ENCODE measurements around the gene DMRT3. TPM values are rescaled to one million over a fixed set of nuclear protein-coding genes. Genes with fewer than 3 reads are reported as not detected.

DMRT3 gene
- total and polyA plus RNA-seq, 10 donors: not detected

GRCh38 chr9:959914-960313 lies 16.5 kb upstream of the DMRT3 start:
- WGBS, 5 donors: 79 to 96% (median 87%) methylated on average over 4 of the region's 4 CpGs
- TF ChIP-seq CTCF (IDR thresholded peaks at IDR 0.05 in 8 of 11, conservative IDR thresholded peaks at IDR 0.05 in 3 of 11) (no peak), POLR2A (IDR thresholded peaks at IDR 0.05) (no peak), POLR2AphosphoS5 (IDR thresholded peaks at IDR 0.05) (no peak)
- H3K27ac ChIP-seq: no peak overlapping the region
- DNase-seq: no peak
- no peak overlapping the region for H3K4me3 ChIP-seq
- no peaks in the 10 kb centered on the region for H3K36me3 ChIP-seq
- no peaks in the 10 kb centered on the region for H3K4me1 ChIP-seq
- peaks cover 0 to 98% (median 26%) of the 10 kb centered on the region in 7 donors for H3K27me3 ChIP-seq (replicated peaks in 1 of 7)
- intact Hi-C loops (cut with DNase I; ENCODE audit: low total_unique reads): no loop called here
- H3K9me3 ChIP-seq: no peaks in the 10 kb centered on the region

GRCh38 chr9:962023-962422 lies 14.4 kb upstream of the DMRT3 start:
- WGBS, 5 donors: 65 to 68% (median 66%) methylated on average over 6 of the region's 6 CpGs
- TF ChIP-seq CTCF (IDR thresholded peaks at IDR 0.05 in 8 of 11, conservative IDR thresholded peaks at IDR 0.05 in 3 of 11): no peak
- no peak for TF ChIP-seq POLR2AphosphoS5 (IDR thresholded peaks at IDR 0.05)
- no peak for TF ChIP-seq POLR2A (IDR thresholded peaks at IDR 0.05)
- H3K4me1 ChIP-seq: no peaks in the 10 kb centered on the region
- DNase-seq: no peak
- H3K9me3 ChIP-seq: no peaks in the 10 kb centered on the region
- no peaks in the 10 kb centered on the region for H3K36me3 ChIP-seq
- H3K27me3 ChIP-seq (replicated peaks in 1 of 7): peaks cover 0 to 100% (median 47%) of the 10 kb centered on the region in 7 donors
- H3K4me3 ChIP-seq: no peak overlapping the region
- intact Hi-C loops (cut with DNase I; ENCODE audit: low total_unique reads): no loop called here
- H3K27ac ChIP-seq: no peak overlapping the region

GRCh38 chr9:965497-965896 lies 11.0 kb upstream of the DMRT3 start:
- no peak for DNase-seq
- intact Hi-C loops (cut with DNase I; ENCODE audit: low total_unique reads): no loop called here
- Histone ChIP-seq H3K36me3 (no peaks in the 10 kb centered on the region), H3K9me3 (no peaks in the 10 kb centered on the region), H3K27ac (no peak overlapping the region), H3K27me3 (replicated peaks in 1 of 7) (peaks cover 10 to 100% (median 81%) of the 10 kb centered on the region in 7 donors), H3K4me1 (peaks cover 0 to 23% (median 12%) of the 10 kb centered on the region in 6 donors), H3K4me3 (no peak overlapping the region)
- 18 to 27% (median 24%) methylated on average over 4 of the region's 4 CpGs for WGBS, 5 donors
- TF ChIP-seq POLR2AphosphoS5 (IDR thresholded peaks at IDR 0.05) (no peak), POLR2A (IDR thresholded peaks at IDR 0.05) (no peak), CTCF (IDR thresholded peaks at IDR 0.05 in 8 of 11, conservative IDR thresholded peaks at IDR 0.05 in 3 of 11) (no peak)

GRCh38 chr9:966870-967269 lies 9.6 kb upstream of the DMRT3 start:
- Histone ChIP-seq H3K27ac (no peak overlapping the region), H3K4me1 (peaks cover 6 to 36% (median 25%) of the 10 kb centered on the region in 6 donors), H3K27me3 (replicated peaks in 1 of 7) (peaks cover 19 to 100% (median 87%) of the 10 kb centered on the region in 7 donors), H3K9me3 (peaks cover 0 to 5% (median 0%) of the 10 kb centered on the region in 8 donors), H3K4me3 (no peak overlapping the region), H3K36me3 (no peaks in the 10 kb centered on the region)
- 6 to 11% (median 9%) methylated on average over 3 of the region's 3 CpGs for WGBS, 5 donors
- no peak for TF ChIP-seq CTCF (IDR thresholded peaks at IDR 0.05 in 8 of 11, conservative IDR thresholded peaks at IDR 0.05 in 3 of 11)
- TF ChIP-seq POLR2AphosphoS5 (IDR thresholded peaks at IDR 0.05): no peak
- TF ChIP-seq POLR2A (IDR thresholded peaks at IDR 0.05): no peak
- DNase-seq: no peak
- intact Hi-C loops (cut with DNase I; ENCODE audit: low total_unique reads): no loop called here

Data from spleen (tissue), 11 donors.